GM20431 (cell line): ENCODE data around the gene ELF1.

ENCODE experiments used
- in situ Hi-C: fragments of 300-500 bp; cut with MseI, MboI; formaldehyde crosslinking; loops from one replicate; pipeline ENCODE4 v1.15.0; 2020; ENCODE audit warnings: low sequenced_read_pairs; ENCODE audit not compliant: unreplicated experiment

The ELF1 gene

GRCh38 chr13:41019011-41019487 lies at the start of gene ELF1:
TSS of gene ELF1 (minus strand) at chr13:41019316. CDS start at chr13:40982054, 37,262 bp downstream.
- in situ Hi-C loops, result no loop called here

- in situ Hi-C loops, result no loop called here
Measured at GRCh38 chr13:41065078-41065477, 46.0 kb upstream of the ELF1 start.

- in situ Hi-C loops, result no loop called here
Measured at GRCh38 chr13:41064493-41064892, 45.4 kb upstream of the ELF1 start.

GRCh38 chr13:41061914-41062837 lies 43.1 kb upstream of the ELF1 start:
- in situ Hi-C loops, result no loop called here

GRCh38 chr13:41061075-41061913 lies 42.2 kb upstream of the ELF1 start, which contains the start of gene WBP4:
TSS of gene WBP4 (plus strand) at chr13:41061509. CDS start at chr13:41061674, 165 bp downstream.
- in situ Hi-C loops, result no loop called here

GRCh38 chr13:41060724-41061074 lies 41.6 kb upstream of the ELF1 start:
- in situ Hi-C loops, result no loop called here

- in situ Hi-C loops, result no loop called here
Measured at GRCh38 chr13:41060082-41060723, 41.1 kb upstream of the ELF1 start.

- in situ Hi-C loops, result no loop called here
Measured at GRCh38 chr13:41059456-41060081, 40.5 kb upstream of the ELF1 start.

GRCh38 chr13:41058295-41059070 lies 39.4 kb upstream of the ELF1 start:
- in situ Hi-C loops, result no loop called here

- in situ Hi-C loops, result no loop called here
Measured at GRCh38 chr13:41056826-41057711, 38.0 kb upstream of the ELF1 start.

GRCh38 chr13:41056194-41056593 lies 37.1 kb upstream of the ELF1 start:
- in situ Hi-C loops, result no loop called here

GRCh38 chr13:41054919-41055619 lies 36.0 kb upstream of the ELF1 start:
- in situ Hi-C loops, result no loop called here

GRCh38 chr13:41054212-41054877 lies 35.2 kb upstream of the ELF1 start:
- in situ Hi-C loops, result no loop called here

GRCh38 chr13:41053384-41053826 lies 34.3 kb upstream of the ELF1 start:
- in situ Hi-C loops, result no loop called here

- in situ Hi-C loops, result no loop called here
Measured at GRCh38 chr13:41052441-41052840, 33.3 kb upstream of the ELF1 start.

- in situ Hi-C loops, result no loop called here
Measured at GRCh38 chr13:41049480-41050440, 30.6 kb upstream of the ELF1 start.
